ENCODE data around the gene ITGAE. TPM values are rescaled to one million over a fixed set of nuclear protein-coding genes. Genes with fewer than 3 reads are reported as not detected.
A peak's percentile ranks its signal among the peaks of the same experiment; 100 is the strongest.

ITGAE gene
- total and polyA plus RNA-seq, 8 donors, result 4.4 to 29.0 (median 7.0) TPM

- Histone ChIP-seq H3K27me3 (no peaks in the 10 kb centered on the region), H3K4me3 (no peak overlapping the region), H3K4me1 (no peaks in the 10 kb centered on the region), H3K27ac (no peak overlapping the region), H3K36me3 (no peaks in the 10 kb centered on the region), H3K9me3 (no peaks in the 10 kb centered on the region)
- no peak for ATAC-seq
- TF ChIP-seq CTCF (IDR thresholded peaks at IDR 0.05), result no peak
- FAIRE-seq, result no peak
- DNase-seq, result no peak
- intact Hi-C loops (cut with DNase I), result no loop called here
- 59 to 62% methylated on average over 11 of the region's 11 CpGs for WGBS, 2 donors
These were observed 125.1 kb downstream of the ITGAE start for GRCh38 chr17:3675886-3676285.

- ATAC-seq, result no peak
These were observed 128.4 kb downstream of the ITGAE start for GRCh38 chr17:3672571-3672970.

GRCh38 chr17:3669548-3669947 lies 131.4 kb downstream of the ITGAE start:
- H3K4me1 ChIP-seq, result peaks cover 9 to 25% (median 12%) of the 10 kb centered on the region in 3 donors
- H3K27me3 ChIP-seq, result no peaks in the 10 kb centered on the region
- H3K36me3 ChIP-seq, result peaks cover 0 to 2% (median 0%) of the 10 kb centered on the region in 3 donors
- TF ChIP-seq CTCF (IDR thresholded peaks at IDR 0.05), result no peak
- FAIRE-seq (no peak), ATAC-seq (no peak), DNase-seq (no peak)
- peak overlapping the region; percentile 88 to 99 (median 92) for H3K4me3 ChIP-seq
- intact Hi-C loops (cut with DNase I), result no loop called here
- 30 to 39% methylated on average over 12 of the region's 12 CpGs for WGBS, 2 donors
- H3K27ac ChIP-seq, result no peak overlapping the region
- H3K9me3 ChIP-seq, result no peaks in the 10 kb centered on the region

More at GRCh38 chr17:3672571-3672970, 128.4 kb downstream of the ITGAE start:
- H3K4me1 ChIP-seq, result peaks cover 6 to 10% (median 9%) of the 10 kb centered on the region in 3 donors
- H3K27me3 ChIP-seq, result no peaks in the 10 kb centered on the region
- H3K27ac ChIP-seq, result no peak overlapping the region
- DNase-seq (no peak), FAIRE-seq (no peak)
- WGBS, 2 donors, result 95 to 98% methylated on average over 4 of the region's 4 CpGs
- no peak overlapping the region for H3K4me3 ChIP-seq
- TF ChIP-seq CTCF (IDR thresholded peaks at IDR 0.05), result no peak
- no peaks in the 10 kb centered on the region for H3K9me3 ChIP-seq
- intact Hi-C loops (cut with DNase I), result no loop called here
- no peaks in the 10 kb centered on the region for H3K36me3 ChIP-seq

GRCh38 chr17:3669085-3669347 lies 132.0 kb downstream of the ITGAE start:
- peak overlapping the region; percentile 94 to 99 (median 97) for H3K27ac ChIP-seq
- WGBS, 2 donors, result 0% methylated on average over 15 to 32 of the region's 32 CpGs
- peak overlapping the region; percentile 88 to 99 (median 92) for H3K4me3 ChIP-seq
- DNase-seq (no peak), FAIRE-seq (no peak), ATAC-seq (no peak)
- no peaks in the 10 kb centered on the region for H3K9me3 ChIP-seq
- intact Hi-C loops (cut with DNase I), result no loop called here
- no peaks in the 10 kb centered on the region for H3K27me3 ChIP-seq
- no peak for TF ChIP-seq CTCF (IDR thresholded peaks at IDR 0.05)
- H3K36me3 ChIP-seq, result peaks cover 0 to 7% (median 0%) of the 10 kb centered on the region in 3 donors
- H3K4me1 ChIP-seq, result peaks cover 9 to 25% (median 12%) of the 10 kb centered on the region in 3 donors

GRCh38 chr17:3668279-3669084 lies 132.5 kb downstream of the ITGAE start, which contains the start of the genes EMC6 and TAX1BP3:
Gene EMC6 (plus strand): TSS chr17:3668812. CDS start chr17:3669147, 335 bp downstream.
Gene TAX1BP3 (minus strand): TSS chr17:3668578. CDS start chr17:3668526, 52 bp downstream.
- ATAC-seq (peak; percentile 86 to 95 (median 90)), FAIRE-seq (no peak), DNase-seq (peak; percentile 97 to 100 (median 100))
- Histone ChIP-seq H3K36me3 (peaks cover 0 to 11% (median 0%) of the 10 kb centered on the region in 3 donors), H3K4me1 (peaks cover 9 to 25% (median 12%) of the 10 kb centered on the region in 3 donors), H3K4me3 (peak within 1 kb of the TSS; percentile 88 to 99 (median 92)), H3K9me3 (no peaks in the 10 kb centered on the region), H3K27ac (peak within 1 kb of the TSS; percentile 94 to 99 (median 97)), H3K27me3 (no peaks in the 10 kb centered on the region)
- no peak for TF ChIP-seq CTCF (IDR thresholded peaks at IDR 0.05)
- WGBS, 2 donors, result 0% methylated on average over 89 of the region's 89 CpGs
- intact Hi-C loops (cut with DNase I), result no loop called here
